MG63 (cell line): ENCODE results near the gene PELI3. TPM values are rescaled to one million over a fixed set of nuclear protein-coding genes. Genes with fewer than 3 reads are reported as not detected.
A peak's percentile ranks its signal among the peaks of the same experiment; 100 is the strongest.
"Not testable (repeated sequence)": the region's sequence is repeated elsewhere in the genome, so short reads cannot be mapped to it uniquely, and the experiment has no call there.

ENCODE experiments used
- DNase-seq: peaks from one replicate; pipeline ENCODE4 v3.0.0-alpha.2; 2020
- H3K27me3 ChIP-seq: fragments of 250-450 bp; sonication (Bioruptor Pico); 2 replicates; pipeline ENCODE4 v1.5.1; 2020; ENCODE audit warnings: mild to moderate bottlenecking, moderate library complexity
- H3K36me3 ChIP-seq: fragments of 250-450 bp; sonication (Bioruptor Pico); 2 replicates; pipeline ENCODE4 v1.5.1; 2020; ENCODE audit warnings: mild to moderate bottlenecking, moderate library complexity
- H3K4me3 ChIP-seq: fragments of 250-450 bp; sonication (Bioruptor Pico); 2 replicates; pipeline ENCODE4 v1.5.1; 2020; ENCODE audit warnings: mild to moderate bottlenecking, moderate library complexity
- H3K9me3 ChIP-seq: fragments of 250-450 bp; sonication (Bioruptor Pico); 2 replicates; pipeline ENCODE4 v1.5.1; 2020; ENCODE audit warnings: mild to moderate bottlenecking, moderate library complexity
- total RNA-seq: library from RNA; depleted of rRNA; stranded (reverse); fragments of >200 nt; shearing (Covaris generic); gene quantifications from 2 replicates; pipeline ENCODE4 v1.2.3, GENCODE V29; 2014; ENCODE audit warnings: low replicate concordance; rRNA removed

Gene PELI3, protein sequence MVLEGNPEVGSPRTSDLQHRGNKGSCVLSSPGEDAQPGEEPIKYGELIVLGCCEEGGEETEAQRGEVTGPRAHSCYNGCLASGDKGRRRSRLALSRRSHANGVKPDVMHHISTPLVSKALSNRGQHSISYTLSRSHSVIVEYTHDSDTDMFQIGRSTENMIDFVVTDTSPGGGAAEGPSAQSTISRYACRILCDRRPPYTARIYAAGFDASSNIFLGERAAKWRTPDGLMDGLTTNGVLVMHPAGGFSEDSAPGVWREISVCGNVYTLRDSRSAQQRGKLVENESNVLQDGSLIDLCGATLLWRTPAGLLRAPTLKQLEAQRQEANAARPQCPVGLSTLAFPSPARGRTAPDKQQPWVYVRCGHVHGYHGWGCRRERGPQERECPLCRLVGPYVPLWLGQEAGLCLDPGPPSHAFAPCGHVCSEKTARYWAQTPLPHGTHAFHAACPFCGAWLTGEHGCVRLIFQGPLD
- total RNA-seq = 7.3 and 7.7 TPM in 2 replicates

DNA sequence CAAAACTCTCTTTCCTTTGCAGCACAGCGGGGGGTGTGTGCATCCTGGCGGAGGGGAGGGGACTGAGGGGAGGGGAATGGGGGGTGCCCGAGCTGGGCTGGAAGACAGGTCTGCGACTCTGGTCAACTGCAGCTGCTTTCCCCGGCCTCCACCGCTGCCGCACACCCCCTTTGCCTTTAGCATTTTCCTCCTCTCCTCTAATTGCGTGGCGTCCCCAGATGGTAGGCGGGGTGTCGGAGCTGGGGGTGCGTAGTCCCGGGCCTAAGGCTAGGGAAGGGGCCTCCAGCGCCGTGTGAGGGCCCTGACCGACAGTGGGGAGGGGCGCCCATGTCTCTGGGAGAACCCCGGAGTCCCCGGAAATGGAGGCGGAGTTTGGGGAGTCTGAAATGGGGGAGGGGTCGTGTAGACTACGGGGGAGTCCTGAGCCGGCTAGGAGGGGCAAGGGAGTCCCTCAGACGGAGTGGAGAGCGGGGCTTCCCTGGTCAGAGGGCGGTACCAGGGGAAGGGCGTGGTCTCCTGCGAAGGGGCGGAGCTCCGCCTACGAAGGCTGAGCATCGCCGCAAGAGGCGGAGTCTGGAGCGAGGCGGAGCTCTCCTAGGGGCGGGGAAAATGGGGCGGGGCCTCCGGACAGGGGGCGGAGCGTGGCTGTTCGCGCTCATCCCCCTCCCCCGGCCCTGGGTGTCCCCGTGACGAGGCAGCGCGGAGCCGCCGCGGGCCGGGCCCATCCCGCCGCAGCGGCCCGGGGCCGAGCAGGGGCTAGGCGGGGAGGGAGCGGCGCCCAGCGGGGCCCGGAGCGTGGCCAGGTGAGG lies at the start of gene PELI3:
Gene PELI3, plus strand, starts transcription at position 681 of the 809 bp plus-strand sequence. CDS start 1,224 bp downstream, outside the sequence.
- H3K36me3 ChIP-seq = no peaks in the 10 kb centered on the region
- no peaks in the 10 kb centered on the region for H3K9me3 ChIP-seq
- DNase-seq = peak; percentile 79

DNA sequence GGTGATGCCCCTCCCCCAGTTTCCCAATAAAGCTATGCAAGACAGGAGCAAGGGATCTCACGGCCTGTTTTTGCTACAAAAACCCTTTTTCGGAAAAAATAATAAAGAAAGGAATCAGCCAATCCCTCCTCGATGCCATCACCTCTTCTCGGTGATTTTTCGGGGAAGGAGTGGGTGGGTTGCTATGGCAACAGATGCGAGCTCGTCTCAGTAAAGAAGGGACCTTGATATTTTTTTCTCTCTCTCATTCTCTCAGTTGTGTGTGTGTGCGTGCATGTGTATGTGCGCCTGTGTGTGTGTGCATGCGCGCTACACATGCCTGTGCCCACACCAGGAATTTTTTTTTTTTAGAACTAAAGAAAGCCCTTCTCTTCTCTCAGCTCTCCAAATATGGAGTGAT lies 49.7 kb upstream of the PELI3 start:
- H3K36me3 ChIP-seq = no peaks in the 10 kb centered on the region
- no peak for DNase-seq
- H3K27me3 ChIP-seq = peaks cover 25% of the 10 kb centered on the region
- H3K4me3 ChIP-seq = no peak overlapping the region
- H3K9me3 ChIP-seq = peaks cover 4% of the 10 kb centered on the region

More for the DNA sequence above, at the start of gene PELI3:
- no peaks in the 10 kb centered on the region for H3K27me3 ChIP-seq
- H3K4me3 ChIP-seq = peak within 1 kb of the TSS; percentile 55

DNA sequence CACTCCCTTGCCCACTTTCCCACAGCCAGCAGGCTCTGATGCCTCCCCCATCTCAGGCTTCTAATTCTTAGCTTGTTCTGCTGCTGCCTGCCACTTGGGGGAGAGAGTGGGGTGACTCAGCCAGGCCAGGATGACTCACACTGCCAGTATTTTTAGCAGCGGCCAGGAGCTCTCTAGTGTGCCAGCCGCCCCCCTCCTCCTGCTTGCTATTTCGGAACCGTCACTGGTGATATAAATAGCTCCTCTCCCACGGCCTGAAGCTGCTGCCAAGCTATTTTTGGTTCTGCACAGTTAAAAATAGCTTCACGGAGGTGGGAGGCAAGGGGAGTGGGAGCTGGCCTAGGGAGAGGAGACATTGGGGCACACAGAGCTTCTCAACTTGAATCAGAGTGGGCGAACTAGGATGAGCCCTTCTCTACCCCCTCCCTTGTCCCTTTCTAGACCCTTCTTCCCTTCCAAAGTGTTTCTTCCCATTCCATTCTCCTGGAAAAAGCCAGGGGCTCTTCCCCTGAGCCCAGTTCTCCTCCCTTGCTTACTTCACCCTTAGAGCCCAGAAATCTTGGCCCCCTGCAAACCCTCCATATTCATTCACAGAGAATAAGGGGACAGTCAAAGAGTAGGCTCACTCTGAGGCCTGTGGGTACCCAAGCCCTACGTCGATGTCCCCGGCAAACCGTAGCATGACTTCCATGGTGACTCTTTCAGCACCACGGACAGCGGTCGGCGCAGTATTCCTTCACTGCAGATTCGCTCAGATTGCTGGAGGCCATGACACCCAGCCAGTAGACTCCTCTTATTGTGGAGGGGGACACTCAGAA lies 48.3 kb upstream of the PELI3 start:
- H3K36me3 ChIP-seq = no peaks in the 10 kb centered on the region
- DNase-seq = peak; percentile 91
- peaks cover 4% of the 10 kb centered on the region for H3K9me3 ChIP-seq
- H3K4me3 ChIP-seq = no peak overlapping the region
- H3K27me3 ChIP-seq = peaks cover 25% of the 10 kb centered on the region

DNA sequence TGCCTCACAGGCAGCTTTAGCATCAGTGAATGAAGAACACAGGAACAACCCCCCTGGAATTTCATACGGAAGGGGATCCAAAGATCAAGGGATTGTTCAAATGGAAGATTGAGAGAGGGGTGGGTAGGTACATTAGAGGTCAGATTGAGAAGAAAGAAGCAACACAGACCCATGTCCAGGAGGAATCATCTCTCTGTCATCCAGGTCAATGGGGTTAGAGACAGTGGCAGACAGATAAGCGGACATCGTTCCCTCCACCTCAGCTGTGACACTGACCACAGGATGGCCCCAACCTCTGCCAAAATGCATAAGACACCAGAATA lies 47.8 kb upstream of the PELI3 start:
- H3K9me3 ChIP-seq = peaks cover 4% of the 10 kb centered on the region
- H3K36me3 ChIP-seq = no peaks in the 10 kb centered on the region
- DNase-seq = no peak
- H3K27me3 ChIP-seq = peaks cover 23% of the 10 kb centered on the region
- H3K4me3 ChIP-seq = no peak overlapping the region

DNA sequence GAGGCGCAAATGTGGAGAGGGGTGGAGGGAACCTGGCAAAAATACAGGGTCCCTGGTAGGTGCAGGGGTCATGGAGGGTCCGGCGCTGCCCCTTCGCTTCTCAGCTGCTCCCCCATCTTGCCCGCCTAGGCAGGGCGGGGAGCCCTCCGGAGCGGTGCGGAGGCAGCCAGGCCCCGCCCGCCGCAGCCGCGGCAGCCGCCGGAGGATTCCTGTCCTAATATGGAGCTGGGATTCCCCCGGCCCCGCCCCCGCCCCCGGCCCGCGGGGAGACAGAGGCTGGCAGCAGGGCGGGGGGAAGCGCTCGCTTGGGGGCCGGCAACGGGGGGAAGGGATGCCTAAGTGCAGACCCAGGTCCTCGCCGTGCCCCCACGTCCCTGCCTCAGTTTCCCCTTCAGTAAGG lies 46.9 kb upstream of the PELI3 start:
- peaks cover 4% of the 10 kb centered on the region for H3K9me3 ChIP-seq
- no peaks in the 10 kb centered on the region for H3K36me3 ChIP-seq
- peaks cover 14% of the 10 kb centered on the region for H3K27me3 ChIP-seq
- no peak for DNase-seq
- H3K4me3 ChIP-seq = no peak overlapping the region

DNA sequence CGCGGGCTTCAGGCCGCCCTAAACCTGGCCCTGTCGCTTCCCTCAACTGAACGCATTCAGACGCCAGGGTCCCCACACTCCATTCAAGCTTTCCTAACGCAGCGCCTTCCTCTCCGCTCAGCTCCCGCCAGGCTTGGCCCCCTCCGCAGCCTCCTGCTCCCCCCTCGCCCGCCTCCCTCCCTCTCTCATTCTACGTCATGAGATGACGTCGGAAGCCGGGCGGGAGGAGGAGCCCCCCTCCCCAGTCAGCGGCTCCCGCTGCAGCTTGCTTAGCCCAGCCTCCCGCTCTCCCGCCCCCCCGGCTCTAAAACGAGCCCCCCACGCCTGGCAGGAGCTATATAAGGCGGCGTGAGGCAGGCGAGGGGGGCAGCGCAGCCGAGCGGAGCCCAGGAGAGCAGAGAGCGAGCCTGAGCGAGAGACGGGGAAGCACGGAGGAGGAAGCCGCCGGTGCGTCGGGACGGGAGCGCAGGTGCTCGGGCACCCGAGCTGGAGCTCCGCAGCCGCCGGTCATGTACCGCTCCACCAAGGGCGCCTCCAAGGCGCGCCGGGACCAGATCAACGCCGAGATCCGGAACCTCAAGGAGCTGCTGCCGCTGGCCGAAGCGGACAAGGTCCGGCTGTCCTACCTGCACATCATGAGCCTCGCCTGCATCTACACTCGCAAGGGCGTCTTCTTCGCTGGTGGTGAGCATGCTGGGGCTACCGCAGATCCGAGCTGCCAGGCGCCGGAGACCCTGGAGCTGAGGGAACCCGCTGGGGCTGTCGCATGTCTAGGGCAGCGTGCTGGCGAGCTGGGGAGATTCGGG lies 45.8 kb upstream of the PELI3 start, which contains the start of gene NPAS4:
Gene NPAS4, plus strand, starts transcription at position 365 of the 806 bp plus-strand sequence. Its CDS starts 145 bp downstream, at position 510.
- Histone ChIP-seq H3K9me3 (peaks cover 4% of the 10 kb centered on the region), H3K27me3 (peaks cover 12% of the 10 kb centered on the region), H3K36me3 (no peaks in the 10 kb centered on the region), H3K4me3 (no peak within 1 kb of the TSS)
- DNase-seq = no peak

DNA sequence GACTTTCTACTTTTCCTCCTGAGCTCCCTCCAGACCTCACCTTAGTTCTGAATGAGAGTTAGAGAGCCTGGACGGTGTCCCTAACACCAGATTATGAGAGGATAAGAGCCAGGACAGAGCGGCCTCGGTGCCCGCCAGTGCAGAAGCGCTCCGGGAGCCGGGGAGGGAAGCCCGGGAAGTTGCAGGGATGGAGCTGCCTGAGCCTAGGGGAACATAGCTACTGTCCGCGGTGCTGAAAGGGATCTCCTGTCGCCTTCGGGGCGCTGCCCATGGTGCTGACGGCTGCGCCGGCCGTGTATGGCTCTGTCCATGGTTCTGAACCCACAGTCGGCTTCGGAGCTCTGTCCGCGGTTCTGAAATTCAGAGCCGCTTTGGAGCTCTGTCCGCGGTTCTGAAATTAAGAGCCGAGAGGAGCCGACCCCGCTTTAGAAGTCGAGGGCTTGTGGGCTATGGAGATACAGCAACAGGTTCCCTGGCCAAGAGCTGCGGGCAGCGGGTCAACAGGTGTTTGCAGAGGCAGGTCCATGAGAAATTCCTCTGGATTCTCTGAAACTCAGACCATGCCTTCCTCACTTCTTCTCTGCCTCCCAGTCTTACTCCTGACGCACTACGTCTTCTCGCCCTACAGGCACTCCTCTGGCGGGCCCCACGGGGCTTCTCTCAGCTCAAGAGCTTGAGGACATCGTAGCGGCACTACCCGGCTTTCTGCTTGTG lies 45.1 kb upstream of the PELI3 start:
- DNase-seq = peak; percentile 73
- H3K4me3 ChIP-seq = no peak overlapping the region
- H3K36me3 ChIP-seq = no peaks in the 10 kb centered on the region
- H3K27me3 ChIP-seq = peaks cover 9% of the 10 kb centered on the region
- peaks cover 4% of the 10 kb centered on the region for H3K9me3 ChIP-seq

DNA sequence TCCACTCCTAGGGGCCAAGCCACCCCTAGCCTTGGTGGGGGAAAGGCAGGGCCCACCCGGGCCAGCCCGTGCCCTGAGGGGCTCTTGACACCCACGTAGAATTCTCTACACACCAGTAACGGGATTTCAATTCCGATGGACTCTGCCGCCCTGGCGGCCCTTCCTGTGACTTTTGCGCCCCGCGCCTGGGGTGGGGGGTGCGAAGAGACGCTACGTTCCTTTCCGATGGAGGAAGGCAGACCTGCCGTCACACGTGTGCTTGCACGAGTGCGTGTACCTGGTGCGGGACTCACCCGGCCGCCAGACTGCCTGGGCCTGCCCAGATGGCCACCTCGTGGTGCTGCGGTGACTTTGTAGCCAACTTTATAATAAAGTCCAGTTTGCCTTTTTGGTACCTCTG lies 40.4 kb upstream of the PELI3 start:
- Histone ChIP-seq H3K27me3 (no peaks in the 10 kb centered on the region), H3K4me3 (no peak overlapping the region), H3K36me3 (no peaks in the 10 kb centered on the region; the same call in 1 of the 2 replicates), H3K9me3 (peaks cover 4% of the 10 kb centered on the region)
- no peak for DNase-seq

DNA sequence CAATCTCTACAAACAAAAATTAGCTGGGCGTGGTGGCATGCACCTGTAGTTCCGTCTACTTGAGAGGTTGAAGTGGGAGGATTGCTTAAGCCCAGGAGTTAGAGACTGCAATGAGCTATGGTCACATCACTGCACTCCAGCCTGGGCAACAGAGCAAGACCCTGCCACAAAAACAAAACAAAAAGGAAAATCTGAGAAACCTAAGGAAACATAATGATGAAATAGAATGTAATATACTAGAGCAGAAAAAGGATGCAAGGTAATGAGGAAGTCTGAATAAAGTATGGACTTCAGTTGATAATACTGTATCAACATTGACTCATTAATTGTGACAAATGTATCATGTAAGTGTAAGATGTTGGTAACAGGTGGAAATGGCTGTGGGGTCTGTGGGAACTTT lies 37.8 kb upstream of the PELI3 start:
- no peaks in the 10 kb centered on the region; the same call in 1 of the 2 replicates for H3K36me3 ChIP-seq
- no peaks in the 10 kb centered on the region for H3K9me3 ChIP-seq
- DNase-seq = no peak
- no peaks in the 10 kb centered on the region for H3K27me3 ChIP-seq
- no peak overlapping the region for H3K4me3 ChIP-seq

DNA sequence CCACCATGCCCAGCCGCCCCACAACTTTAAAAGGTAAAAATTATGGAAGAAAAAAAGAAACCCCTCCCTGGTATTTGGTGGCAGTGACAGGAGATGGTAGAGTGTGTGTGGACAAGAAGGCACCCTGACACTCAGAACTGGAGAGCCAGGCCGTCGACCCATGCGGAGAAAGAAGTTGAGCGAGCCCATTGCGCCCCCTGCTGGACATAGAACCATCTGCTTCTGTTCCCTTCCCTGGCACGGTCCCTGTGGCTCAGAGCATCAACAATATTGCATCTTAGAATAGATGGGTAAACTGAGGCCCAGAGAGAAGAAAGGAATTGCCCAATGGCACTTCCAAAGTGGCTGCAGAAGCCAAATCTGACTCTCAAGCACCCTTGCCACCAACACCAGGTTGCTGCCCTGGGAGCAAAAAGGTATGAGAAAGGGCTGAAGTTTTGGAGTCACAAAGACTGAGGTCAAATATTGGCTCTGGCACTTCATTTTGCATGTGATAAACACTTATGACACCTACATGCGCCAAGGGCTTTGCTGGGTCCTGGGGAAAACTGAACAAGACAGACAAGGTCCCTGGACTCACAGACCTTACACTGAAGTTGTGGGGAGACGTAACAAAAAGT lies 36.6 kb upstream of the PELI3 start:
- Histone ChIP-seq H3K27me3 (no peaks in the 10 kb centered on the region), H3K9me3 (no peaks in the 10 kb centered on the region), H3K36me3 (no peaks in the 10 kb centered on the region; the same call in 1 of the 2 replicates), H3K4me3 (no peak overlapping the region)
- peak; percentile 47 for DNase-seq

DNA sequence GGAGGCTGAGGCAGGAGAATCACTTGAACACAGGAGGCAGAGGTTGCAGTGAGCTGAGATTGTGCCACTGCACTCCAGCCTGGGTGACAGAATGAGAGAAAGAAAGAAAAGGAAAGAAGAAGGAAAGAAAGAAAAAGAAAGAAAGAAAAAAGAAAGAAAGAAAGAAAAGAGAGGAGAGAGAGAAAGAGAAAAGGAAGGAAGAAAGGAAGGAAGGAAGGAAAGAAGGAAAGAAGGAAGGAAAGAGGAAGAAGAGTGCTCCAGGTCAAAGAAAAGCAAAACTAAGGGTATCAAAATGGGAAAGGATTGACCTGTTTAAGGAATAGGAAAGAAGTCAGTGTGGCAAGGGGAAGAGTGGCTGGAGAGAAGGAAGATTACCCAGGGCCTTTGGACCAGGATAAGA lies 35.4 kb upstream of the PELI3 start:
- not testable (repeated sequence) for DNase-seq, H3K4me3 ChIP-seq, H3K27me3 ChIP-seq, H3K9me3 ChIP-seq, H3K36me3 ChIP-seq

DNA sequence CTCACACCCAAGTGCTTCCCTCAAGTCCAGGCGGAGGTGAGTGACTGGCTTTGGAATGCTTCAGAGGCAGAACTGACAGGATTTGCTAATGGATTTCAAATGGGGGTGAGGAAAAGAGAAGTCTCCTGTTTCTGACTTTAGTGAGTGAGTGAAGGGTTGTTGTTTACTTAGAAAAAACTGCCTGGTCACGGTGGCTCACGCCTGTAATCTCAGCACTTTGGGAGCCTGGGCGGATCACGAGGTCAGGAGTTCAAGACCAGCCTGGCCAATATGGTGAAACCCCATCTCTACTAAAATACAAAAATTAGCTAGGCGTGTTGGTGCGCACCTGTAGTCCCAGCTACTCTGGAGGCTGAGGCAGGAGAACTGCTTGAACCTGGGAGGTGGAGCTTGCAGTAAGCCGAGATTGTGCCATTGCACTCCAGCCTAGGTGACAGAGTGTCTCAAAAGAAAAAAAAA lies 34.8 kb upstream of the PELI3 start:
- not testable (repeated sequence) for DNase-seq, H3K4me3 ChIP-seq, H3K36me3 ChIP-seq, H3K9me3 ChIP-seq, H3K27me3 ChIP-seq

DNA sequence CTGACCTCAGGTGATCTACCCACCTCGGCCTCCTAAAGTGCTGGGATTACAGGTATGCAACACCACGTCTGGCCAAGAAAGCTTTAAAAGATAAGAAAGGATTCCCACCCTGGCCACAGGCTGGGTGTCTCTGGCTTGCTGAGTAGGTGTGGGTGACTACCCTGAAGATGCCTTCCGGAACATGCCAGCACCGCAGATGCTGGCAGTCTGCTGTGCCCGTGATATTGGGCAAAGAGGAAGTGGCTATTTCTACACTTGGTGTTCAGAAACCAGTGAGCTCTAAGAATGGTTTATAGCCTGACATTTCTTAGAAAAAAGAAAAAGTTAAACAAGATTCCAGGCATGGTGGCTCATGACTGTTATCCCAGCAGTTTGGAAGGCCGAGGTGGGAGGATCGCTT lies 34.1 kb upstream of the PELI3 start:
- H3K36me3 ChIP-seq = peaks cover 8% of the 10 kb centered on the region
- DNase-seq = no peak
- no peaks in the 10 kb centered on the region for H3K27me3 ChIP-seq

DNA sequence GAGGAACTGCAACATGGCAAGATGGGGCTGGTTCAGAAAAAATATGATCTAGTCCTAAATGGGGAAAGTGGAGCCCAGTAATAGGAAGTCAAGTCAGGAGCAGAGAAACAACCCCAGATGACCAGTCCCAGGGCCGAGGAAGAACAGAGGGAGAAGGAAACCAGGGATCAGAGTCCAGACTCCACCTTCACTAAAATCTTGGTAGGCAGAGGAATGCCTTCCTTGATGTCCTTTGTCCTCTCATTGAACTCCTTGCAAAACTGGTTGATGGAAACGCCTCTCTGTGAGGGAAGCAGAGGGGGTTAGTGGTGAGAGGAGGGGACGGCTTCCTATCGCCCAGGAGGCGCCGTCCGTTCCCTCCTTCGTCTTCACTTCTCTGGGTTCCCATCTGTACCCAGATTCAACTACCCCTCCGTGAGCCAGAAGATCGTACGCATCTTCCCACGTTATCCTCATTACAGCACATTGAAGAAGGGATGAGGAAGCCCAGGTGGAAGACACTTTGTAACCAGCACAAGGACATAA lies 28.7 kb upstream of the PELI3 start:
- Histone ChIP-seq H3K9me3 (no peaks in the 10 kb centered on the region), H3K27me3 (no peaks in the 10 kb centered on the region), H3K36me3 (peaks cover 8% of the 10 kb centered on the region), H3K4me3 (peak overlapping the region; percentile 81)
- DNase-seq = no peak

More for the DNA sequence above, 34.1 kb upstream of the PELI3 start:
- no peak overlapping the region for H3K4me3 ChIP-seq
- H3K9me3 ChIP-seq = no peaks in the 10 kb centered on the region
